Amygdala (tissue), 56 donors: ENCODE data around the gene ABCA8.
"Not testable (repeated sequence)": the region's sequence is repeated elsewhere in the genome, so short reads cannot be mapped to it uniquely, and the experiment has no call there.

Source experiments
- DNase-seq, 56 donors: peaks; one replicate each; lab custom pipeline; 2025; lab: John Stamatoyannopoulos, UW

ABCA8 gene, protein sequence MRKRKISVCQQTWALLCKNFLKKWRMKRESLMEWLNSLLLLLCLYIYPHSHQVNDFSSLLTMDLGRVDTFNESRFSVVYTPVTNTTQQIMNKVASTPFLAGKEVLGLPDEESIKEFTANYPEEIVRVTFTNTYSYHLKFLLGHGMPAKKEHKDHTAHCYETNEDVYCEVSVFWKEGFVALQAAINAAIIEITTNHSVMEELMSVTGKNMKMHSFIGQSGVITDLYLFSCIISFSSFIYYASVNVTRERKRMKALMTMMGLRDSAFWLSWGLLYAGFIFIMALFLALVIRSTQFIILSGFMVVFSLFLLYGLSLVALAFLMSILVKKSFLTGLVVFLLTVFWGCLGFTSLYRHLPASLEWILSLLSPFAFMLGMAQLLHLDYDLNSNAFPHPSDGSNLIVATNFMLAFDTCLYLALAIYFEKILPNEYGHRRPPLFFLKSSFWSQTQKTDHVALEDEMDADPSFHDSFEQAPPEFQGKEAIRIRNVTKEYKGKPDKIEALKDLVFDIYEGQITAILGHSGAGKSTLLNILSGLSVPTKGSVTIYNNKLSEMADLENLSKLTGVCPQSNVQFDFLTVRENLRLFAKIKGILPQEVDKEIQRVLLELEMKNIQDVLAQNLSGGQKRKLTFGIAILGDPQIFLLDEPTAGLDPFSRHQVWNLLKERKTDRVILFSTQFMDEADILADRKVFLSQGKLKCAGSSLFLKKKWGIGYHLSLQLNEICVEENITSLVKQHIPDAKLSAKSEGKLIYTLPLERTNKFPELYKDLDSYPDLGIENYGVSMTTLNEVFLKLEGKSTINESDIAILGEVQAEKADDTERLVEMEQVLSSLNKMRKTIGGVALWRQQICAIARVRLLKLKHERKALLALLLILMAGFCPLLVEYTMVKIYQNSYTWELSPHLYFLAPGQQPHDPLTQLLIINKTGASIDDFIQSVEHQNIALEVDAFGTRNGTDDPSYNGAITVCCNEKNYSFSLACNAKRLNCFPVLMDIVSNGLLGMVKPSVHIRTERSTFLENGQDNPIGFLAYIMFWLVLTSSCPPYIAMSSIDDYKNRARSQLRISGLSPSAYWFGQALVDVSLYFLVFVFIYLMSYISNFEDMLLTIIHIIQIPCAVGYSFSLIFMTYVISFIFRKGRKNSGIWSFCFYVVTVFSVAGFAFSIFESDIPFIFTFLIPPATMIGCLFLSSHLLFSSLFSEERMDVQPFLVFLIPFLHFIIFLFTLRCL (N-terminal part only)

DNA sequence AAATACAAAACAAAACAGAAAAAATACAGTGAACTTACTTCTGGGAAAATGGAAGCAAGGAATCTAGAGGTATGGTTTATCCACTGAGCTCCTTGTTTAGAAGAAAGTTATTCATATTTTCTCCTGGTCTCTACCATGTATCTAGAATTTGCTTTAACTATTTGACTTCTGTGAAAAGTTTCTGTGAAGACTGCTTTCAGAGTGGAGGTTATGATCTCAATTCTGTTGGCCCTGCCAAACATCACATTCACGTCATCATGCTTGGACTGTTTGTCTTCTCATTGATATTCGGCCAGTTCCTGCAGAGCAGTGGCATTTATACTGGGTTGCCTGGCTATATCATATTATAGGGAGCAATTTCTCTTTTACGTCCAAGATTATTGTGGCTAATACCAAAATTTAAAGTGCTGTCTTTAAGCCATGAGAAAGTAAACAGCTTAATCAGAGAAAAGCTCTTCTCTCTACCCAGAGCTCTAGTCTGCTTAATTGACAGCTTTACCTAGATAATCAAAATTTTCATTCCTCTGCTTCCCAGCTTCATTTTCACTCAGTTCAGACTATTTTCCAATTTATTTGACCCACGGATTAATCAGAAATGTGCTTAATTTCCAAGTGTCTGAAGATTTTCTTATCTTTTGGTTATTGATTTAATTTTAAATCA is at the start of gene ABCA8:
TSS of gene ABCA8 (minus strand) at position 212 of the 661 bp plus-strand sequence. CDS start 13,358 bp downstream, outside the sequence.
- peak in 30 of 56 donors; percentile 2 to 78 (median 39) for DNase-seq

- DNase-seq, result not testable (repeated sequence)
These were observed 49.6 kb upstream of the ABCA8 start for GRCh38 chr17:69004759-69005158.

GRCh38 chr17:68999743-69000142 is 44.6 kb upstream of the ABCA8 start:
- not testable (repeated sequence) for DNase-seq

DNA sequence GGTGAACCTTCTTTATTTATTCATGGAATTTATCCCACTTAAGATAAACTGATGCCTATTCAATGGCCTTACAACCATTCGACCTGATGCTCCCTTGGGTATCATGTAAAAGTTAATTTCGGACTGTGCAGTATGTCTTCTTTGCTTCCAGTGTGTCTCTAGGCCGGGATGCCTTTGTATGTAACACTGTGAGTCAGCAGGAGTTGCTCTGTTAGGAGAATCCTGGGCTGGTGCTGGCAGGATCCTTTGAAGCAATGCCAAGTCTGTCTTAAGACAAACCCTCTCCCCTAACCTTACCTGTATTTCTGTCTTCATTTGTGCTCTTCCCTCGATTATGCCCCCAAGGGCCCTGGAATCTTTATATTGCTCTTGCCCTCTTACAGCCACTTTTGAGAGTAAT is 37.9 kb upstream of the ABCA8 start:
- no peak for DNase-seq

GRCh38 chr17:68987966-68988365 is 32.8 kb upstream of the ABCA8 start:
- no peak for DNase-seq

DNA sequence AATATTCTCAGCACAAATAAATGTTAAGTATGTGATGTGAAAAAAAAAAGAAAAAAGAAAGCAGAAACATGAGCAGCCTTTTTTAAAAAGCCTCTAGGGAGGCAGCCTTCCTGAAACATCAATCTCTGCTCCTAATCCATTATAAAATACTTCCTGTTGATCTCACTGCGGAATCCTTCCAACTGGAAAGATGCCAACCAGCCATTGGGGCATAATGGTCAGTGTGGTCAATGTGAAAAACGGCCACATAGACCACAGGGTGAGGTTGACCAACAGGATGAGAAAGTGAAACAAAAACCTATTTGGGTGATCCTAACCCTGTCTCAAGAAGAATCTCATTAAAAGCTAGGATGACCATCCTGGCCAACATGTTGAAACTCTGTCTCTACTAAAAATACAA is 26.1 kb upstream of the ABCA8 start:
- DNase-seq, result peak in 1 of 56 donors; percentile 7

- DNase-seq, result no peak
These were observed 18.1 kb upstream of the ABCA8 start for GRCh38 chr17:68973098-68973846.

DNA sequence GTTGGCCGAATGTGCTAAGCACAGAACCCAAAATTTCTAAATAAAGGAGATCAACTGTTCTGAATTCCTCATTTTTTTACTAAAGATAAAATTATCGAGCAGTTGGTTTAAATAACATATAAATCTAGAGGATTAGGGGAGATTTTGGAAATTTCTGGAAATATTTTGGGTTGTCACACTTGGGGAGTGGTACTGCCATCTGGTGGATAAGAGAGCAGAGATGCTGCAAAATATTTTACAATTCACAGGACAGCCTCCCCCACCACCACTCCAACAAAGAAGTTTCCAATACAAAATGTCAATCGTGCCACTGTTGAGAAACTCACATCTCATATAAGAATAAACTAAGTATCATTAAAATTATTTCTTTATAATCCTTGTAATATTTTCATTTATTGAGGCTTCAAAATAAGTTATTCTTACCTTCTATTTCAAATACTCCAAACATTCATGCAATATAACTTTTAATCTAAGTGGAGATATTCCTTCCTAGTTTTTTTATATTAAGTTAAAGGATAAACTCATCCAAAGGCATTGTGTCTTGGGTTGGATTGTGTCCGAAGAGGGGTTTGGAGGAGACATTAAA is 17.0 kb upstream of the ABCA8 start:
- DNase-seq, result peak in 11 of 56 donors; percentile 8 to 66 (median 16)

- DNase-seq, result no peak
These were observed 13.9 kb upstream of the ABCA8 start for GRCh38 chr17:68969101-68969500.

GRCh38 chr17:68963958-68964357 is 8.8 kb upstream of the ABCA8 start:
- no peak for DNase-seq

DNA sequence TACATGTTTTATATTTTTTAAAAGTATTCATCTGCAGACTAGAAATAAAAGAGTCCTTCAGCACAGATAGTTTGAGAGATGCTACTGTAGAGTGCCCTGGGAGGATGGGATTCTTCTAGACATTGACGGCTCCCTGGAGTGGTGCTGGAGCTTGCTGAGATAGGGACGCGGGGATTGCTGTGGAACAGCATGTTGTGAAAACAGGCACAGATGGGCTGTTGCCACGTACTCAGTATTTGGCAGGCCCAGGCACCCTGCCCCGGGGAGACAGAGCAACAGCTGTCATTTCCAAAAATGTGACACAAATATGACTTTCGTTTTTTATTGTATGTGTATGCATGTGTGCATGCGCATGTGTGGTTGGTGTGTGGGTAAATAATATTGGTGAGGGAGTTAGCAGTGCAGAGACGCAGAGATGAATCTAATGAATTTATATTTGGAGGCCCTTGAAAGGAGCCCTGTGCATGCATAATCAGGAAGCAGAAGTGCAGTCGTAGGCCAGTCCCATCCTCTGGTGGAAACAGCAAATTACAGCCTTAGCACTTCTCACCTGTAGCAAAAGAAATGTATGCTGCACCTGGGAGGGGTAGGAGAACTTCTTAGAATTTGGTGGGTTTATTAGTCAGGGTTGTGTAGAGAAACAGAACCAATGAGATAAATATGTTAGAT is 6.2 kb upstream of the ABCA8 start:
- DNase-seq, result peak in 2 of 56 donors; percentile 6 to 8

- DNase-seq, result not testable (repeated sequence)
These were observed 3.9 kb upstream of the ABCA8 start for GRCh38 chr17:68959117-68959516.

DNA sequence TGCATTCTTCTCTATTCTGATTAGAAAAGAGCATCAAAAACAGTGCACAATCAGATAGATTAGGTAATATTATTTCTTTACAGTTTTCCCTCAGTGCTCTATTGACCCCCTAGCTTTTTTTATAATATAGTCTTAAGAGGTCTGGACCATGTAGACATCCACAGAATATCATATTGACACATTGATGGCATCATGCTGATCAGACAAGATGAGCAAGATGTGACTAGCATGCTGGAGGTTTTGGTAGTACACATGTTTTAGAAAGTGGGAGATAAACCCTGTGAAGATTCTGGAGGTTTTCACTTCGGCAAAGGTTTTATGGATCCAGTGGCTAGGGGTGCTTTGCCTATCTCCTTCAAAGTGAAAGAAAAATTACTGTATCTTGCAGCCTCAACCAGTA is 2.8 kb upstream of the ABCA8 start:
- DNase-seq, result no peak

- no peak for DNase-seq
These were observed 871 bp downstream of the ABCA8 start for GRCh38 chr17:68954146-68954896.

GRCh38 chr17:68953340-68953997 is 1.7 kb downstream of the ABCA8 start:
- no peak for DNase-seq

GRCh38 chr17:68950725-68951124 is 4.5 kb downstream of the ABCA8 start:
- DNase-seq, result no peak

- DNase-seq, result not testable (repeated sequence)
These were observed 7.3 kb downstream of the ABCA8 start for GRCh38 chr17:68947868-68948267.
